ENCODE data around the gene ANAPC4.

GRCh38 chr4:25379591-25379990 is 2.5 kb downstream of the ANAPC4 start:
- no peak for TF ChIP-seq CTCF (IDR thresholded peaks at IDR 0.05)
- no peak for TF ChIP-seq POLR2A (IDR thresholded peaks at IDR 0.05; ENCODE audit: low read depth)
- no peak for TF ChIP-seq EP300 (IDR thresholded peaks at IDR 0.05)
- no peak for TF ChIP-seq POLR2AphosphoS5 (IDR thresholded peaks at IDR 0.05)
